GM19324 (cell line): ENCODE data around the gene VARS1.

Source experiments
- ATAC-seq: cut with Tn5 transposase; IDR thresholded peaks from one replicate; pipeline ENCODE4 v1.9.1; 2021; ENCODE audit warnings: mild to moderate bottlenecking, moderate library complexity; ENCODE audit not compliant: unreplicated experiment, low FRiP score

VARS1 gene

GRCh38 chr6:31749301-31750036 lies 46.1 kb downstream of the VARS1 start:
- ATAC-seq = no peak
